Hindlimb muscle (tissue), 1 donor: ENCODE measurements around the gene FADS2. TPM values are rescaled to one million over a fixed set of nuclear protein-coding genes. Genes with fewer than 3 reads are reported as not detected.

Experiments
- DNase-seq: peaks from one replicate; pipeline ENCODE4 v3.0.0-alpha.2; 2013
- polyA plus RNA-seq: library from polyadenylated mRNA; unstranded; fragments of 120-200 nt; gene quantifications from one replicate; pipeline ENCODE4 v1.2.1, GENCODE V29; 2013; ENCODE audit not compliant: insufficient read length

The FADS2 gene
- polyA plus RNA-seq, 1 donor = 77.5 TPM

DNA sequence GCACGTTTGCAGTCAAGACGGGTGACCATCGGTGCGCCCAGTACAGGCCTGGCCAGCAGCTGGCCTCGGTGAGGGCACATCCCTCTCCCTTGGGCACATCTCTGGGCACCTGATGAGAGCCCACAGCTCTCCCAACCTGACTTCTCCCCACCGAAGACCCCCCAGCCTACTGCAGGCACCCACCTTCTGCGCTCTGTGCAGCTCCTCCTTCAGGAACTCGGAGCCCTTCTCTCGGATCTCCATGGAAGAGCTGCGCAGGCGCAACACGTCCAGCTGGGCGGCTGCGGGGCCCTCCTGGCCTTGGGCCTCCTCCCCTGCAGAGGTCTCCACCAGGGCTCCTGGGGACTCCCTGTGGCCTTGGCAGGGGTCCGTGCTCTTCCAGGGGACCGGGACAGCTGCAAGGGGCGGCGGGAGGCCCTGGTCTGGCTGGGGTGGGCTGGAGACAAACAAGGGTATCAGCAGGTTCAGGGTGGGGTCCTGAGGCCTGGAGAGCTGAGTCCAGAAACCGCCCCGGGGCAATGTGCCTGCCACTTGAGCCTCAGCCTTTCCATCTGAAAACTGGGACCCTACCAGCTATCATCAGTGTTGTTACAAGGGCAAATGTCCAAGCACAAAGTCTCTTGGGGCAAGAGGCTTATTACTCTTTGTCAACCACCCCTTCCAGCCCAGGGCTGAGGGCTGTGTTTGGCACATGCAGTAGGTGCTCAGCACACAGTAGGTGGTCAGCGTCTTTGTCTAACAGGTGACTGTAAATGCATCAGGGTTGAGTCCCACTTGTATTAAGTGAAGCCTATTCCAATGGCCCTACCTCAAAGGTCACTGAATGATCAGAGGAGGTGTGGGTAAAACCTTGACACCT is 80.0 kb downstream of the FADS2 start:
- DNase-seq = no peak

DNA sequence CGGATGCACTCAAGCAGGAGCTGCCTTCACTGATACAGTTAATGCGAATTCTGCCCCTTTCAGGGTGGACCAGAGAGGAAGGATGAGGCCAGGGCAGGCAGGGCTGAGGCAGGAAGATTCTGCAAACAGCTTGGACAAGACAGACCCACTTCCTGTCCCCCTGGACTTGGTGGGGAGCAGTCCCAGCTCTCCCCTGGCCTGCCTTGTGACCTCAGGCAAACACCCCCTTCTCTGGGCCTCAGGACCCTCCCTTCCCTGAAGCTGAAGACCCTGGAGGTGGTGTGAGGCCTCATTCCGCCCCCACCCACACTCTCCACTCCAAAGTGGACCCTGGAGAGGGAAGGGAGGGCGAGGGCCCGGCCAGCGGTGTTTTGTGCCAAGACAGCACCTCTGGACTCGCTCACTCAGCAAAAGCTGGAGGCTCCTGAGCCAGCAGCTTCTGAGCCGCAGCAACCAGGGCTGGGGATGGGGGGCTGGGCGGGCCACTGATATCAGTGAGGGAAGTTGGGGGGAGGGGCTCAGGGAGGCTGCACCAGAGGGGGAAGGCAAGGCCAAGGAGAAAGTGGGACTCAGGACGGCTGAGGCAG is 80.7 kb downstream of the FADS2 start:
- peak; percentile 78 for DNase-seq

DNA sequence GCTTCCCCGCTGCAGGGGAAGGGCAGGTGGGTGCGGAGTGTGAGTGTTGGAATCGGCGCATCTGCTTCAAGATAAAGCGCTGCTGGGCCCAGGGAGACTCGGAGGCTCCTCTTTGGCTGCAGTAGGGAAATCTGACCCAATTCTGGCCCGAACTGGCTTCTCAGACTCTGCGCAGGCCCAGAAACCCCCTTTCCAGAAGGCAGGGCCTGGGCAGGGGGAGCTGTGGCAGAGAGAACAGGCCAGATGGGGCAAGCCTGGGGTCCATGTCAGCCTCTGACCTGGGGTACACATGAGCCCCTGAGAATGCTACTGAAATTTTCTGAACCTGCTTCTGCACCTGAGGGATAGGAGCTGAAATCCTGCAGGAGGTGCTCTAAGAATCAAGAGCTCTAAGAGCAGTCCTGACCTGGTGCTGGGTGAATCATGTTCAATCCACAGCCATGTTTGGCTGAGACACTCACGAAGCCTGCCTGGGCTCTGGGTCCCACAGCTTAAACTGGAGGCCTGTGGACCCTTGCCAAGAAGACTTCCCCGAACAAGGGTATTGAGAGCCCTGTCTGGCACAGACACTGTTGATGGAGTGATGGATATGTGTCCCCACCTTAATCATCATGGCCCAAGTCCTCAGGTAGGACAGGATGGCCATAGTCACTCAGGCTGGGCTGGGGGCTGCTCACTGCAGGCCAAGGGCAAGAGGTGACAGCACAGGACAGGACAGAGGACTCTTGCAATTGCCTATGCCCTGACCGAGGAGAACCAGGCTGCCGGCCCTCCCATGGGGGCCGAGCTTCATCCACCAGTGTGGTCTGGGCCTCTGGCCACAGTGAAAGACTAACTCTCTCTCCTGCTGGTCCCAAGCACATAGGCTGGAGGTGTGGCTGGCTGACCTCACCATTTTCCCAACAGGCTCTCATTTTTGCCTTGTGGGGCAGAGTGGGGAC is 82.4 kb downstream of the FADS2 start:
- DNase-seq = peak; percentile 91

DNA sequence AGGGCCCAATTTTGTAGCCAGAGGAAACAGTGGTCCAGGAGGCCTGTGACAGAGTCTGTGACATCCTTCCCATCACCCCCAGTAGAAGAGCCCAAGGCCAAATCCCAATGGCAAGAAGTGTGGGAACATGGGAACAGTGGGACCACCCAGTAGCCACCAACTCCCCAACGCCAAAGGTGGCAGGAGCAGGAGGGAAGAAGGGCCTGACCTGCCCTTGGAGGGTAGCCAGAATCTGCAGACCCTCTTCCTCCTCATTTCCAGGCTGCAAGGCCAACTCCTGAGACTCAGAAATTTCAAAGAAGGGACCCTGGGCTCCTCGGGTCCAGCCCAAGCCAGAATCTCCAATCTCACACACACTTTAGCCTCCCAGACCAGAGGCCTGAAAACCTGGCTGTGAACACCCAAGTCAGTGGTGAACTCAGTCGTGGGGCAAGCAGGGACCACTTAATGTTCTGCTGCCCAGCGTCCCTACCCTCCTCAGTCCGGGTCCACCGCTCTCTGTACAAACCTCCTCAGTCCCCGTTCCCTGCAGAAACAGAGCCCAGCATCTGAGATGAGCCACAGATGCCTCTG is 83.1 kb downstream of the FADS2 start:
- DNase-seq = no peak

DNA sequence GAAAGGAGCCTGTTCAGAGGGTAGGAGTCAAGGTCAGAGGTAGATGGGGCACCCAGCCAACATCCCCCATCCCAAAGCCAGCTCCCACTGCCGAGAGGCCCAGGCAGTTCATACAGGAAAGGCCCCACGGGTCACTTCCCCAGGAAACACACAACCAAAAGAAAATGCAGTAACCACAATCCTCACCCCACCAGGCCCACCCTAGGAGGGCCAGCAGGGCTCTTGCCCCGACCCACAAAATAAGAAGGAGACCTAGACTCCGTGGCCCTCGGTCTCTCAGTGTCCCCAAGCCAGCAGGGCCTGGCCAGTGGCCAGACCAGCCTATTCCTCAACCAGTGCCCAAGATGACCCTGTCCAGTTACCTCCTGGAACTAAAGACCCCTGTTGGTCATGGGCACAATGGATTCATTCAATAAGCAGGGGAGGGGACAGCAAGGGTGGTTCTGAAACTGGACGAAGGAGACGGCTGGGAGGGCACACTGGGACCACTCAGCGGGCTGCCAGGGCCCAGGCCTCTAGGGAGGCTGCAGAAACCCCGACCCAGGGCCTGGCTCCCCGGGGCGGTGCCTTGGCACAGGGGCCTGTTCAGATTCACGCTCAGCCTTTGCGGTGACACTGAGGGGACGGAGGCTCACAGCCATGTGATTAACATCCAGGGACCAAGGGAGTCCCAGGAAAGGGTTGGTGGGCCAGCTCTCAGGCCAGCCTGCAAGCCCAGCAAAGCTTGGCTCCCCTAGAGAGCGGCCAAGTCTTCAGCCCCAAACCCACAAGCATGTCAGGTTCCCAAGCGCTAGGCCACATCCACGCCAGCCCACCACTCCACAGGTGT is 83.8 kb downstream of the FADS2 start:
- DNase-seq = no peak

DNA sequence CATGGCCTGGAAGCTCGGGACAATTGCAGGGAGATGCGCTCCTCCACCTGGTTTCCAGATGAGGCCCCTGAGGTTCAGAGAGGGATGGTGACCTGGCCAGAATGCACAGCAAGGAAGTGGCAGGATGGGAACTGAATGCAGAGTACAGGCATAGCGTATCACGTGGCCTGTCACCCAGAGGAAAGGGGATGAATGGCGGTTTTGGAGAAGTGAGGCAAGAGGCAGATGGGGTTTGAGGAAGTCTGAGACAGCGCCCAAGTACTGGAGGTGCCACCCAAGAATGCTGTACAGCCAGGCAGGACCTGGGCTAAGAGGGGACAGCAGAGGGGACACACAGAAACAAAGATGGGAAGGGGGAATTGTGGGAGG is 84.4 kb downstream of the FADS2 start:
- no peak for DNase-seq

DNA sequence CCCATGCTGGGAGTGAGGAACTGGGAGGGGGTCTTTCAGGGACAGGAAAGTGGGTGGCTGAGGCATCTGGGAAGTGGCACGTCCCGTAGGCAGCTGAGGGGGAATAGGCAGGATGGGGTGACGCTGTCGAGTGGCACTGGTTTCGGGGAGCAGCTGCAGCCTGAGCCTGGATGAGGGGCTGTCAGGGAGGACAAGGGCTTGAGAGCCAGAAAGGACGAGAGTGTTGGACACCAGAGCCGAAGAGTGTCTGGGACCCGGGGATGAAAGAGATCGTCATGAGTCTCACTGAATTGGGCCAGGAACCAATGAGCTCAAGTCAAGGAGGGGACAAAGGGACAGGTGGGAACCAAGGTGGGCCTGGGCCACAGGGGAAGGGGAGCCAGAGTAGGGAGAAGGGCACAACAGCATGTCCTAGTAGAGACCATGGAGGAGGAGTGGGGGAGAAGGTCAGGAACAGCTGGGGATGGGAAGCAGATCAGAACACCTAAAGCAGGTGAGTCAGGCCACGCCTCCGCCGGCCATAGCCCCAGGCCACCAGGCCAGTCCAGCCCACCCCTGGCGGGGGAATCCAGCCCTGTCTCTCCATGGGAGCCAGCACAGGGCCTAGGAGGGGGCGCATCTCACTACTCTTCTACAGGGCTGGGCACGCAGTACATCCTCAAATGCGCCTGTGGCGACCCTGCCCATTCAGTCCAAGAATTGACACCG is 85.0 kb downstream of the FADS2 start:
- no peak for DNase-seq

DNA sequence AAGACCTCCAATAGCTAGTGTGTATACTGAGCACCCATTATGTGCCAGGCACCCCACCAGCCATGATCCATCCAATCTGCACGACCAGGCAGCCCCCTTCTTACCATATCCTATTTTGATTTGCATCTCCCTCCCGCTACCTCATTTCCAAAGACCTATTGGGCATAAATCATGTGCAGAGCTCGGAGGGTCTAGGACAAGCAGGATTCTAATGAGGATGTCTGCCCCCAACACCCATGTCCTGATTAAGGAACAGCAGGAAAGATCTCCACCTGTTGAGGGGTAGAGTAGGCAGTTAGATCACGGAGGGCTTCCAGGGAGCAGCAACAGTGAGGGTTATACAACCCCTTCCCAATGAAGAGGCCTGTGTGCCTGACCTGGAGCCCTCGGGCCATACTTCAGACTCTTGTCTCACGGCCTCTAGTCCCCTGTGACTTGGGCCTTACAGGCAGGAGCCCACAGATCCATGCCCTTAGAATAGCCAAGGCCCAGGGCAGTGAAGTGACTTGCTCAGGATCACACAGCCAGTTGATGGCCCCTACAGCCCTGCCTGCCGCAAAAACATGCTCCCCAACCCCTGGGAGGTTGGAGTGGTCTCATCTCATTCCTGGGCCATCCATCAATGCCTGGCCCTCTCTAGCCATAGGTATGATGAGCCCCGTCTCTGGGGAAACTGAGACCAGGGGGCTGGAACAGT is 85.7 kb downstream of the FADS2 start:
- DNase-seq = no peak

DNA sequence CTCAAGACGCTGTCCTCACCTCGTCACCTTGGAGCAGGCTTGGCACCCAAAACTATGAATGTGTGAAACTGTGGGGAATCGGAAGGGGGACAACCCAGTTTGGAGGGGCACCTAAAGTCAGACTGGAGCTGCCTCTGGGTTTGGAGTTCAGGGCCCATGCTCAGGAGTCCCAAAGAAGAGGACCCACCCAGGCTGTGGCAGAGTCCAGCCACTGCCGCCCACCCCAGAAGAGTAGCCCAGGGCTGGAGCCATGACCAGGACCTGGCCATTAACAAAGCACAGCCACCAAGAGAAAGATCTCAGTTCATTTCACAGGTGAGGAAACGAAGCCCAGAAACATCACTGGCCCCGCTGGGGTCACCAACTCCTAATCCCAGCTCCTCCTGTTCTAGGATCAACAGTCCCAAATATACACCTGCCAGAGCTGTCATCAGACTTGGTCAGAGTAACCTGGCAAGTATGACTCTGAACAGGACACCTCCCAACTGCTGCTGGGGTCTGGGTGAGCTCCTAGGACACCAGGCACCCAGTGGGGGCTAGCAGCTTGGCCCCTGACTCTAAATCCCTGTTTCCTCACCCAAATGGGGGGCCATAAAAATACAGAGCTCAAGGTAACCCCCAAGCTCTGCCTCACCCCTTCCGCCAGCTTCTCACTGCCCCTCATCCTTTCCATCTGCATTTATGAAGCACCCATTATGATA is 86.5 kb downstream of the FADS2 start:
- no peak for DNase-seq

DNA sequence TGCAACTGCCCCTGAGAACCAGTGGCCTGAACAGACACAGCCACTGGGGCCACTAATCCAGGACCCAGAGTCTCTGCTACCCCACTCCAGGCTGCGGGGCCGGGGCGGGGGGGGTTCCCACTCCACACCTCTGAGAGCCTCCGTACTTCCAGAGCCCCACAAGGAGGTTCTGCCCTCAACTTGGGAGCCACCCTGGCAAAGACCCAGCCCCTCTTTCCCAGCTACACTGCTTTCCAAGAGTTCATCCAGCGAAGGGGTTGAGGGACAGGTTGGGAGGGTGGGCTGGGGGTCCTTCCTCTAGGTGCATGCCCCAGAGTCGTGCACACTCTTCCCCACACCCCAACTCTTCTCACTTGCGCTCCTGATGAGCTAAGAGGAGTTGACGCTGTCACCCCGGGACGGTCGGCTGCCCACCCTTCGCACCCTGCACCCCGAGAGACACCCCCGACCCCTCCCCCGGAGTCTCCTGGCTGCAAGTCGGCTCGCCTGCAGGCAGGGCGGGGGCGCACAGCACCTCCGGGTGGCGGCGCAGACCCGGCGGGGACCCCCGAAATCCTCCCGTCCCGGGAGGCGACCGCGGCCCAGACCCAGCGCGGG is 88.7 kb downstream of the FADS2 start:
- no peak for DNase-seq

Other genes starting within 250 kb of the FADS2 start
- gene SYT7, start 247.2 kb upstream of the FADS2 start, polyA plus RNA-seq = 3.4 TPM
- 8.2 TPM for gene DAGLA, start 147.9 kb upstream of the FADS2 start, polyA plus RNA-seq
- 1.5 TPM for gene MYRF, start 75.7 kb upstream of the FADS2 start, polyA plus RNA-seq
- 139 TPM for gene TMEM258, start 35.7 kb upstream of the FADS2 start, polyA plus RNA-seq
- gene FEN1, start 35.4 kb upstream of the FADS2 start, polyA plus RNA-seq = 14.3 TPM
- gene FADS1, start 11.3 kb upstream of the FADS2 start, polyA plus RNA-seq = 16.3 TPM
- 49.6 TPM for gene FADS3, start 63.2 kb downstream of the FADS2 start, polyA plus RNA-seq
- 31.7 TPM for gene RAB3IL1, start 89.3 kb downstream of the FADS2 start, polyA plus RNA-seq
- 4.8 TPM for gene BEST1, start 122.1 kb downstream of the FADS2 start, polyA plus RNA-seq
- 1,681 TPM for gene FTH1, start 139.3 kb downstream of the FADS2 start, polyA plus RNA-seq